Brain microvascular endothelial cell (primary cell): ENCODE results near the gene INSYN2B.

Experiments
- DNase-seq: peaks from one replicate; pipeline ENCODE4 v3.0.0-alpha.2; 2020
- H3K27ac ChIP-seq: fragments of 250-450 bp; sonication (Bioruptor Pico); 2 replicates; pipeline ENCODE4 v1.5.1; 2020; ENCODE audit warnings: mild to moderate bottlenecking, moderate library complexity
- H3K27me3 ChIP-seq: fragments of 250-450 bp; sonication (Bioruptor Pico); replicated peaks from 2 replicates; pipeline ENCODE4 v1.5.1; 2020; ENCODE audit warnings: mild to moderate bottlenecking
- H3K36me3 ChIP-seq: fragments of 250-450 bp; sonication (Bioruptor Pico); replicated peaks from 2 replicates; pipeline ENCODE4 v1.5.1; 2020; ENCODE audit warnings: mild to moderate bottlenecking
- H3K4me3 ChIP-seq: 2 replicates; pipeline ENCODE4 v1.5.1; 2011; ENCODE audit warnings: low read depth, mild to moderate bottlenecking, control low read depth, low read length, moderate library complexity
- CTCF ChIP-seq: IDR thresholded peaks from 2 replicates; pipeline ENCODE4 v1.5.1; 2011; ENCODE audit warnings: low read depth, mild to moderate bottlenecking, moderate library complexity, low read length, control low read depth, inconsistent platforms; ENCODE audit errors: missing control alignments
- in situ Hi-C: cut with HindIII; loops from 2 replicates; pipeline ENCODE4 v1.10.0; 2017; ENCODE audit warnings: low sequenced_read_pairs, low pct_ligation_motif_present

INSYN2B gene

GRCh38 chr5:169869066-169869465 is 111.2 kb downstream of the INSYN2B start:
- Histone ChIP-seq H3K27me3 (no peaks in the 10 kb centered on the region), H3K27ac (no peak overlapping the region), H3K36me3 (no peaks in the 10 kb centered on the region), H3K4me3 (no peak overlapping the region)
- TF ChIP-seq CTCF = no peak
- in situ Hi-C loops = no loop called here
- DNase-seq = no peak

- Histone ChIP-seq H3K27me3 (no peaks in the 10 kb centered on the region), H3K27ac (no peak overlapping the region), H3K4me3 (no peak overlapping the region), H3K36me3 (no peaks in the 10 kb centered on the region)
- no peak for TF ChIP-seq CTCF
- DNase-seq = no peak
- in situ Hi-C loops = no loop called here
These were observed 112.9 kb downstream of the INSYN2B start for GRCh38 chr5:169867347-169867746.

GRCh38 chr5:169864483-169864882 is 115.8 kb downstream of the INSYN2B start:
- TF ChIP-seq CTCF = no peak
- in situ Hi-C loops = no loop called here
- Histone ChIP-seq H3K27ac (no peak overlapping the region), H3K27me3 (no peaks in the 10 kb centered on the region), H3K36me3 (no peaks in the 10 kb centered on the region), H3K4me3 (no peak overlapping the region)
- no peak for DNase-seq

- Histone ChIP-seq H3K27me3 (no peaks in the 10 kb centered on the region), H3K4me3 (no peak overlapping the region), H3K36me3 (no peaks in the 10 kb centered on the region), H3K27ac (peak overlapping the region; percentile 39)
- no peak for DNase-seq
- no peak for TF ChIP-seq CTCF
- in situ Hi-C loops = no loop called here
These were observed 117.9 kb downstream of the INSYN2B start for GRCh38 chr5:169862391-169862811.

GRCh38 chr5:169861934-169862333 is 118.4 kb downstream of the INSYN2B start:
- H3K27me3 ChIP-seq = no peaks in the 10 kb centered on the region
- peak overlapping the region; percentile 39 for H3K27ac ChIP-seq
- no peak for TF ChIP-seq CTCF
- H3K36me3 ChIP-seq = no peaks in the 10 kb centered on the region
- H3K4me3 ChIP-seq = no peak overlapping the region
- DNase-seq = peak; percentile 81
- in situ Hi-C loops = no loop called here

- TF ChIP-seq CTCF = no peak
- no peak overlapping the region for H3K27ac ChIP-seq
- no peaks in the 10 kb centered on the region for H3K36me3 ChIP-seq
- in situ Hi-C loops = no loop called here
- H3K27me3 ChIP-seq = no peaks in the 10 kb centered on the region
- H3K4me3 ChIP-seq = no peak overlapping the region
- DNase-seq = no peak
These were observed 118.9 kb downstream of the INSYN2B start for GRCh38 chr5:169861433-169861832.
